Activated T-cell treated with anti-CD3 and anti-CD28 coated beads, Interleukin-2, amount 50 U/mL, for 24 hours (primary cell): ENCODE measurements around the gene EVI5L.

Experiments
- DNase-seq: peaks from one replicate; pipeline ENCODE4 v3.0.0-alpha.2; 2020
- H3K27ac Mint-ChIP-seq: 2 replicates; pipeline ENCODE4 v1.8.0; 2020; ENCODE audit warnings: mild to moderate bottlenecking, mixed read lengths
- H3K27me3 Mint-ChIP-seq: 2 replicates; pipeline ENCODE4 v1.8.0; 2020; ENCODE audit warnings: mixed read lengths
- H3K36me3 Mint-ChIP-seq: 2 replicates; pipeline ENCODE4 v1.8.0; 2020; ENCODE audit warnings: low read depth, mixed read lengths
- H3K4me1 Mint-ChIP-seq: 2 replicates; pipeline ENCODE4 v1.8.0; 2020; ENCODE audit warnings: low read depth, mixed read lengths
- H3K4me3 Mint-ChIP-seq: 2 replicates; pipeline ENCODE4 v1.8.0; 2020; ENCODE audit warnings: mild to moderate bottlenecking, moderate library complexity, mixed read lengths
- H3K9me3 Mint-ChIP-seq: 2 replicates; pipeline ENCODE4 v1.8.0; 2020; ENCODE audit warnings: mixed read lengths

The EVI5L gene

GRCh38 chr19:7908742-7909461 lies 78.9 kb downstream of the EVI5L start:
- Mint-ChIP-seq H3K36me3 (peaks cover 60% of the 10 kb centered on the region), H3K4me1 (peaks cover 22% of the 10 kb centered on the region), H3K27ac (no peak overlapping the region), H3K4me3 (no peak overlapping the region), H3K27me3 (no peaks in the 10 kb centered on the region), H3K9me3 (no peaks in the 10 kb centered on the region)
- DNase-seq: no peak

- H3K4me3 Mint-ChIP-seq: no peak overlapping the region
- no peaks in the 10 kb centered on the region for H3K9me3 Mint-ChIP-seq
- H3K27ac Mint-ChIP-seq: no peak overlapping the region
- peaks cover 56% of the 10 kb centered on the region for H3K36me3 Mint-ChIP-seq
- peaks cover 4% of the 10 kb centered on the region for H3K27me3 Mint-ChIP-seq
- DNase-seq: no peak
- H3K4me1 Mint-ChIP-seq: peaks cover 19% of the 10 kb centered on the region
Measured at GRCh38 chr19:7909471-7910067, 79.6 kb downstream of the EVI5L start.

- peaks cover 48% of the 10 kb centered on the region for H3K36me3 Mint-ChIP-seq
- peaks cover 13% of the 10 kb centered on the region for H3K27me3 Mint-ChIP-seq
- no peak overlapping the region for H3K27ac Mint-ChIP-seq
- no peak for DNase-seq
- H3K4me3 Mint-ChIP-seq: no peak overlapping the region
- H3K4me1 Mint-ChIP-seq: peaks cover 13% of the 10 kb centered on the region
- H3K9me3 Mint-ChIP-seq: no peaks in the 10 kb centered on the region
Measured at GRCh38 chr19:7910321-7911161, 80.5 kb downstream of the EVI5L start.

GRCh38 chr19:7911508-7912143 lies 81.6 kb downstream of the EVI5L start:
- Mint-ChIP-seq H3K4me1 (peaks cover 11% of the 10 kb centered on the region), H3K9me3 (no peaks in the 10 kb centered on the region), H3K4me3 (no peak overlapping the region), H3K27me3 (peaks cover 19% of the 10 kb centered on the region), H3K27ac (no peak overlapping the region), H3K36me3 (peaks cover 37% of the 10 kb centered on the region)
- DNase-seq: no peak

- Mint-ChIP-seq H3K4me1 (peaks cover 13% of the 10 kb centered on the region), H3K27me3 (peaks cover 23% of the 10 kb centered on the region), H3K9me3 (no peaks in the 10 kb centered on the region), H3K36me3 (peaks cover 33% of the 10 kb centered on the region), H3K4me3 (no peak overlapping the region), H3K27ac (no peak overlapping the region)
- no peak for DNase-seq
Measured at GRCh38 chr19:7912144-7912696, 82.2 kb downstream of the EVI5L start.

GRCh38 chr19:7912697-7913564 lies 82.9 kb downstream of the EVI5L start:
- Mint-ChIP-seq H3K4me3 (no peak overlapping the region), H3K4me1 (peaks cover 13% of the 10 kb centered on the region), H3K36me3 (peaks cover 29% of the 10 kb centered on the region), H3K9me3 (no peaks in the 10 kb centered on the region), H3K27ac (no peak overlapping the region), H3K27me3 (peaks cover 27% of the 10 kb centered on the region)
- DNase-seq: no peak

GRCh38 chr19:7913652-7914051 lies 83.6 kb downstream of the EVI5L start:
- H3K9me3 Mint-ChIP-seq: no peaks in the 10 kb centered on the region
- no peak overlapping the region for H3K27ac Mint-ChIP-seq
- no peak for DNase-seq
- H3K27me3 Mint-ChIP-seq: peaks cover 34% of the 10 kb centered on the region
- H3K4me1 Mint-ChIP-seq: peaks cover 17% of the 10 kb centered on the region
- H3K4me3 Mint-ChIP-seq: no peak overlapping the region
- peaks cover 29% of the 10 kb centered on the region for H3K36me3 Mint-ChIP-seq

- no peak overlapping the region for H3K27ac Mint-ChIP-seq
- H3K36me3 Mint-ChIP-seq: peaks cover 29% of the 10 kb centered on the region
- H3K4me1 Mint-ChIP-seq: peaks cover 17% of the 10 kb centered on the region
- no peak overlapping the region for H3K4me3 Mint-ChIP-seq
- peaks cover 39% of the 10 kb centered on the region for H3K27me3 Mint-ChIP-seq
- H3K9me3 Mint-ChIP-seq: no peaks in the 10 kb centered on the region
- no peak for DNase-seq
Measured at GRCh38 chr19:7914099-7914498, 84.1 kb downstream of the EVI5L start.
